Stimulated activated CD8-positive, alpha-beta memory T cell treated with anti-CD3 and anti-CD28 coated beads, Interleukin-4, amount 100 ng/mL, for 1 hour (primary cell): ENCODE measurements around the gene RAD9A.

Experiments used
- DNase-seq, 2 donors: peaks; one replicate each; pipeline ENCODE4 v3.0.0-alpha.2; 2020; ENCODE audit warnings: low read depth in 2 of 2, low spot score in 1 of 2

The RAD9A gene

DNA sequence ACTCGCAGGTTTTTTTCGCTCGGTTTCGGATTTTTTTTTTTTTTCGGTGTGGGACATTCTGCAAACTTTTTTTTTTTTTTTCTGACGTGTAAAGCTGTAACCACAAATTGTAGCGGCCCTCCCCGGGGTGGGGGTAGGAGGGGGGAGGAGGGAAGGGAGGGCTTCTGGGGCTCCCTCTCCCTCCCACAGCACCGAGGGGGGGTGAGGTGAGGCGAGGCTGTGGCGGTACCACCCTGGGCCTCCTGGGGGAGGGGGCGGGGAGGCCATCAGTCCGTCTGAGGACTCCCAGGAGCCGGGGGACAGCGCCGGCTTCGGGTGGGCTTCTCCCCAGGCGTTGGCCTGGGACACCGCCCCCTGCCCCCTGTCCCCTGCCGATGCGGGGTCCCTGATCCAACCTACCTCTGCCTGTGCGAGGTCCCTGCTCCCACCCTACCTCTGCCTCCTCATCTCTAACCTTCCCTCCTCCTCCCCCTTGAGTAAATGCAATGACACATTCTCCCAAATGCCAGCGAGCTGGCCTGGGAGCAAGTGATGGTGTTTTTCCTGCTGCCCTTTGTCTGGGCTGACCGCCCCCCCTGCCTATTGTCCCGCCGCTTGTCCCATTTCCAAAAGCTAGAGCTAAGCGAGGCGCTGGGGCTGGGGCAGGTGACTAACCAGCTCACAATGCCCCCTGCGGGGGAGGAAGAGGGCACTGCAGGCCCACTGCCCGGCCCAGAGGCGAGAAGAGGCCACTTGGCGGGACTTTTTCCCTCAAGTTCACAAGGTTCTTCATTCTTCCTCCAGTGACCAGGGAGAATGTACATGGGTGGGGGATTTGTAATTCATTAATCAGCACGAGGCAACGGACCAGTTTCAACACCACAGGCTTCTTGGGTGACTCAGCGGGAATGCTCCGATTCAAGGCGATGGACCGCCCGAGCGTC lies 17.9 kb upstream of the RAD9A start:
- DNase-seq = peak in 1 of 2 donors; percentile 53

DNA sequence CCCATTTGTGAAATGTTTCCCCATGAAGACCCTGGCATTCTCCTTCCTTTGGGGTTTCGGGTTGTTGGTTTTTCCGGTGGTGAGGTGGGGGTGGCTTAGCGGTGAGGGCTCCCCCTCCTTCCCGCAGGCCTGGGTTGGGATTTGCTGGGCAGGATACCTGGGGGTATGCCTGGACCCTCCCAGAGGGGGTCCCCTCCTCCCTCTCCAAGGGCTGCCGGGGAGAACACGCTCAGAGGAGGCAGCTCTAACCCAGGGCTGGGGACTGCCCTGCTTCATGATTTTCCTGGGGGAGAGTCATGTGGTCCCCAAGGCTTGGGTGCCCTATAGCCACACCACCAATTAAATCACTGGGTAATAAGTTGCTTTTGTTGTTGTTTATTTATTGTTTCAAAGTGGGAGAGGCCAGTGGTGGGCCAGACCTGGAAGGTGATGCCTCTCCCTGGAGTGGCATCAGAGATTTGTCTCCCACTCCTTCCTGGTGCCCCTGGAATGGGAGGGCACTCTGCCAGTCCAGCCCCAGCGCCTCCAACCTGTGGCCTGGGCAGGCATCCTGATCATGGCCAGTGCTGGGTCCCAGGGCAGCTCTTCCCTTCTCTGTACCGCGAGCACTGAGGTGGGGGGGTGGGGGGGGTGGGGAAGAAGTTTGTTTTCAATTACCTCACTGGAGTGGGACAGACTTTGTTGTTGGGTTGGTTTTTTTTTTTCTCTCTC lies 17.1 kb upstream of the RAD9A start:
- no peak for DNase-seq

DNA sequence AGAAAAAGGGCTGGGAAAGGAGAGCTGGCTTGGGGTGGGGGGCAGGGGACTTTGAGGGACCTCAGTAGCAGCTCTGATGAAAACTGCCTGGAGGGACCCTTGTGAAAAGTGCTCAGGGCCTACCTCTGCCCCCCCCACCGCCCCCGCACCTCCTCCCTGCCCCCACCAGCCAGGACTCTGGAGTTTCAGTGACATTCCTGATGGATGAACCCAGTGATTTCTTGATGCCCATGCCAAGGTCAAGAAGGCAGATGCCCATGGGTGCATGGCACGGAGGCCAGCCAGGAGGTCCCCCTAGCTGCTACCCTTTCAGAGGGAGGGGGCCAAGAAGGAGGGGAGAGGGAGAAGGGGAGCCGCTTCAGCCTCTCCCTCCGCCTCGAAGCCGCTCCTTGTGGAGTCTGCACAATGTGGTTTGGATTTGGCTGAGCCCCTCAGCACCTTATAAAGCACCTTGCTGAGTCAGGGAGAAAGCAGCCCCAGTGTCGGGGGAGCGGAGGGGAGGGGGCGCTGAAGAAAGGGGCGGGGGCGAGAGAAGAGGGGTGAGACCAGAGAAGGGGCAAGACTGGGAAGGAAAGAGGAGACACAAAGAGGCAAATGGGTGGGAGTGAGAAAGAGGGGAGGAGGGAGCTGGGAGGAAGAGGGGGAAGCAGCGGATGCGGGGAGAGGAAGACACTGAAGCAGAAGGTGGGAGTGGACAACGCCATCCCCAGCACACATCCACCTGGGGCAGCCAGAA lies 16.3 kb upstream of the RAD9A start:
- DNase-seq = no peak

DNA sequence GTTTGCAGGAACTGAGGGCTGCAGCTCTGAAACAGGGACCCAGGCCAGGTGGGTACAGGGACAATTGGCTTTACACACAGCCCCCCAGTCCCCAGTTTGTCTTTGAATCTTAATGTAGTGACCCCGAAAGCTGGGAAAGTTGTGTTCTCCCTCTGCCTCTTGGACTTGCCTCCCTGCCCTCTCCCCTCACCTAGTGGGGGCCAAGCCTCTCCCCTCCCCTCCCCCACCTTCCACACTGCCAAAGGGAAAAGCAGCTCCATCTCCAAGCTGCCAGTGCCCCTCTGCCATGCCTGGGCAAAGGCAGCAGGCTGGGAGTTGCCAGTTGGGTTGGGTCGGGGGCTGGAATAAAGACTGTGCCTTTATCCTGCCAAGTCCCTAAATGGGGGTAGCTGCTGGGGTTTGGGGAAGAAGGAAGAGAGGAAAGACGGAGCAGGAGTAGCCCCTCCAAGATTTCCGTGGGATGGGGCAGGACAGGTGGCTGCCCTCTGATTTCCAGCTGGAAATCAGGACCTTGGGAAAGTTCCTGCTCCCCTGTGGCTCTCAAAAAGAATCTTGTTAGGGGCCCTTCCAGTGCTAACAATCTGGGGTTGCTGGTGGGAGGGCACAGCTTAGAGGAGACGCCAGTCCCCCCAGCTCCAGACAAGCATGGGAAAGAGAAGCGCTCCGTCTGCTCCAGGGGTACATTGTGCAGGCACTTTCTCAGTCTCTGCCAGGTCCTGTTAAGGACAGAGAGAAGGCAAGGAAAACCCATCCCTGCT lies 15.5 kb upstream of the RAD9A start:
- DNase-seq = no peak

DNA sequence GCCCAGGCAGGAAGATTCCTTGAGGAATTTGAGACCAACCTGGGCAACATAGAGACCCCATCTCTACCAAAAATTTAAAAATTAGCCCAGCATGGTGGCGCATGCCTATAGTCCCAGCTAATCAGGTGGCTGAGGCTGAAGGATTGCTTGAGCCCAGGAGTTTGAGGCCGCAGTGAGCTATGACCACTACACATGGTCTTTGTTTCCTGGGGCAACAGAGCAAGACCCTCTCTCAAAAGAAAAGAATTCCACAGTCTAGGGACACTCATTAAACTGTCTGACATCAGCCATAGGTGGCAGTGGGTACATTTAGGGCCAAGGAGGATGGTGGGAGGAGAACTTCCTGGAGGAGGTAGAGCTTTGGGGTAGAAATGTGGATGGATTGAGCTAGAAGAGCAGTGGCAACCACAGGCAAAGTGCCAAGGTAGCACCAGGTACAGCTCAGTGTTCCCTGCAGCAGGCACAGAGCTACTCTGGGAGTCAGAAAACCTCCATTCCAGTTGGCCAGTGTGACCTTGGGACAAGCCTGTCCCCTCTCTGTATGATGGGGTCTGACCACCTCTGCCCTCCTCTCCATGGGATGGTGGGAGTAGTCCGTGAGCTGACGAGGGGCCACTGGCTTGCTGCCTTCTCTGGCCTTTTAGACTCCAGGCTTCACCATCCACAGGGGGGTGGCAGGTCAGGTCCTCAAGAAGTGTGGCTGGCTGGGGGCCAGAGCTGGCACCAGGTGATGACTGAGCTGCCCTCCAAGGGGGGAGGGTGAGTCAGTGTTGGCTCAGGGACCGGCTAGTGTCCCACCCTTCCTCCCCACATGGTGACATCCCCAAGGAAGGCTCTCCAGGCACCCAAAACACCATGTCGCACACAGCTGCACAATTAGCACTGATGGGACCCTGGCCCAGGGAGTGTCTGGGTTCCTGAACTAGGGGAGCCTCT lies 14.6 kb upstream of the RAD9A start:
- no peak for DNase-seq

DNA sequence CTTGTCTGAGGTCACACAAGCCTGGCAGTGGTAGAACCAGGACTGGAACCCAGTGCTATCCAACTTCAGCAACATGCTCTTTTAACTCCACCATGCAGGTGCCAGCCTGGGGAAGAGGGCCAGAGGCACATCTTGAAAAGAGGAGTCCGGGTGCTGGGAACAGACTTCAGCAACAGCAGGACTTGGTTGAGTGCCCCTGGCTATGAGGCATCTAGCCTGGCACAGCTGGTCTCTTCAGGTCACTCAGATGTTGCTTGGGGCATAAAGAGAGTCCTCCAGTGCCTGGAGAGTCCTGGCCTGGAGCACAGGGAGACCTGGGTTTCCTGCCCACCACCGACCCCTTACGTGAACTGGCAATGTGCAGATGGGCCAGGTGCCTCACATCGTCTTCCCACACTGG lies 13.2 kb upstream of the RAD9A start:
- DNase-seq = no peak

DNA sequence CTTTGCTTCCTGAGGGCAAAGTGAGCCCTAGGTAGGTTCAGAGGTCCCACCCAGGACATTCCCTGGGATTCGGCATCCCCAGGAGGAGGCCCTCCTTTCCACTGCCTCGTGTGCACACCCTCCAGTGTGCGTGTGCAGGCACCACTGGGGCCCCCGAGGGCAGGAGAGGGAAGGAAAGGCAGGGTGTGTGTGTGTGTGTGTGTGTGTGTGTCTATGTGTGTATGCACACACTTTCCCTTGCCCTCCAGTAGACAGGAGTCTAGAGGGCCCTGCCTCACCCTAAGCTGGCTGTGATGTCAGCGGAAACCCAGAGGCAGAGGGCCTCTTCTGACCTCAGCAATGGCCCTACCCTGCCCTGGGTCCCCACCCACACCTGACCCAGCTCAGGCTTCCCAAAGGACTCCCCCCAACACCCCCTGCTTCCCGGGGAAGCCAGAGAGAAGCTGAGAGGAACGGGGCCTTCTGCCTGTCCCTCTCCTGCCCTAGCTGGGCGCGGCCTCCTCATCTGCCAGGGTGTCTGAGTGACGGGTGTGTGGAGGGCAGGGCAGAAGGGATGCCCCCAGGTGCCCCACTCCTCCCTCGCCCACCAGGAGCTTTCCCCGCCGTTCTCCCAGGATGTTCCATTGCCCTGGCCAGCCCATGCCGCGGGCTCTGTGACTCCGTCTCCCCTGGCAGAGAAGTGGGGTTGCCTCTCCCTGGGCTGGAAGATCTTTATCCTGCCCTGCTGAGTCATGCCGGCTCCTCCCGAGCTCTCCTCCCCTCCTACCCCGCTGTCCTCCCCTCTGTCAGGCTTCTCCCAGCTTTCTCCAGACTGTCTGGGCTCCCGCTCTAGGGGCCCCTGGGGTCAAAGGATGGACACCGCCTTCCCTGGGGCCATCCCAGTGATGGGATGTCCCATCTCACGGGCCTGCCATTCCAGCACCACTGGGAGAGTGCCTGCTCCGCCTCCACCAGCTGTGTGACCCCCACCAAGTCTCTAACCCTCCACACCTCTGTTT lies 12.4 kb upstream of the RAD9A start:
- DNase-seq = no peak

DNA sequence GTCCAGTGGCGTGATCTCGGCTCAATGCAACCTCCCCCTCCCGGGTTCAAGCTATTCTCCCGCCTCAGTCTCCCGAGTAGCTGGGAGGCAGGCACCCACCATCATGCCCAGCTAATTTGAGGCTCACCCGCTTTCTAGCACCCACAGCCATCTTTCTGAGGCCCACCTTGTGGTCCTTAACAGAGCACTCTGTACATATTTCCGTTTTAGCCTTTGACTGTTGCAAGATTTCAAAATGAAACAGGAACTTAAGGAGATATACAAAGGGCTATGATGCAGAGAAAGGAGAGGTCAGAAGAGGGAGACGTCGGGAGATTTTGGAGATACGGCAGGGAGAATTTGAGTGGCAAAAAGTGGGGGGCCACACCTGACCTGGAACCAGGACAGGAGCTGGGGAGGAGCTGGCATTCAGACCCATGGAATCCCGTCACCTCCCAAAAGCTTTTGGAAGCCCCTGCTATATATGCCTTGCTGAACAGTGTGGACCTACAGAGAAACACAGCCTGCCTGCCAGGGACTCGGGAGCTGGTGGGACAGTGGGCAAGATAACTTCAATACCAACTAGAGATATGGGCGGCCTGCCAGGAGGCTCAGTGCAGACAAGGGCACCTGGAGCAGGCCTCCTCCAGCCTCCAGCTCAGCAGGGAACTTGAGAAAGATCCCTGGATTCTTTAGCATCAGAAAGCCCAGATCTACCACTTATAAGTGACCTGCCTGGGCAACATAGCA lies 10.4 kb upstream of the RAD9A start:
- no peak for DNase-seq

DNA sequence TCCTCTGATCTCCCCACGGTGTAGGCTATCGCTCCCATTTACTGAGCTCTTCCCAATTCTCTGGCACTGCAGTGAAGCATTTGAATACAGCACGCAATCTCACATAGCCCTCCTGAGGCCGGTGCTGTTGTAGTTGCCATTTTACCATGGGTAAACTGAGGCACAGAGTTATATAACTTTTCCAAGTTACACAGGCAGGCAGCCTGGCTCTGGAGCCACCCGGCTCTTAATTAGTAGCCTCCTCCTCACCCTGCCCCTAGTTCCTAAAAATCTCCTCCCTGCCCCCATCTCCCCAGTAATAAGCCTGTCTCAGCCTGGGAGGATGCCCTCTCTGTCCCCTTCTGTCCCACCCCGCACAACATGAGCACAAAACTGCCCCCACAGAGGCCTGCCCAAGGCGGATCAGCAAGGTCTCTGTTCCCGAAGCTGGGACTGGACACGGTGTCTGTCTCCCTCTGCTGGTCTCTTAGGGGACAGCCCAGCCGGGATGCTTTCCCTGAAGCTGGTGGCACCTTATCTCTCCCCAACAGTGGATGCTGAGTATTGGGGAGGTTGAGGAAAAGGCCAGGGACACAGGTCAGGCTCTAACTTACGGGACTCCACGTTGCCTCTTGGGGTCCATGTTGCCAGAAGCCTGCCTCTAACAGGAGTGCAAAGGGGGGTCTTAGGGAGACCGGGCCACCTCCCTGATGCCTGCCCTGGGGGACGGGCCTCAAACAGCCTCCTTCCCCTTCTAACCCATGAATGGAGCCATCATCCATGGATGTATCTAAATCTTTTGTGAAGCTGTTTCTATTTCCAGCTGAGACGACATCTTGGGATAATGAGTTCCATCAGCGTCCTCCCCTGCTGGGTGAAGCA lies 9.3 kb upstream of the RAD9A start:
- DNase-seq = peak; percentile 64 to 70

DNA sequence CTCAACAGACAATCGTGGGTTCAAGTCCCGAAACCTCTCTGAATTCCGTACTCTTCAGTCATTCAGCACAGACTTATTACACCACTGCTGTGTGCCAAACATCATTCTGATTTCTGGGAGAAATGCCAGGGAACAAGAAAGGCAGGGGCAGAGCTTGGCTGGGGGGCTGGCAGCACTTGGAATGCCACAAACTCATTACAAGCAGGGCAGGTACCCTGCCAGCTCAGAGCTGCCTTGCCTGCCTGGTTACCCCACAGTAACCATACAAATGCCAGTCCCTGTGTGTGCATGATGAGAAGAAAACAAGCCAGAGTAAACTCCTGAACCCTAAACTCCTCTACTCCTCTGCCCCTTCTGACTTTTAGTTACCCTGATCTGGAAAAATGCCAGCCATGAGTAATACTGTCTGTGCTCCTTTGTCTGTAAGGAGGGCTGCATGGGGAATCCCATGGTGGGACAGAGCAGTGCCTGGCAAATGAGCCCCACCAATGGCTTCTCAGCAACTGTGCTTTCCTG lies 6.9 kb upstream of the RAD9A start:
- no peak for DNase-seq

DNA sequence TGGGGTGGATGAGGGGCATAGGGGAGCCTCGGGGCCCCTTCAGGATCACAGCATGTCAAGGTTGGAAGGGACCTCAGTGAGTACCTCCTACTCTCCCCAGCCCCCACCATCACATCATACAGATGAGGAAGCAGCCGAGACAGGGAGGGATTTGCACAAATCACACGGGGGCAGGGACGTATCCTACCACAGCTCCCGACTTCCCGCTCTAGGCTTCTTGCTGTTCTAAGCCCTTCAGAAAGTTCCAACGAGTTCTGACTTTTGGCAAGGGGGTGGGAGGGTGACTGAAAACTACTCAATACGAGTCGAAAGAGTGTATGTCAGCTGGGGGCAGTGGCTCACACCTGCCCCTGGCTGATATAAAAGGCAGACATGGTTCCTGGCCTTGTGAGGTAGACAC lies 4.7 kb upstream of the RAD9A start:
- no peak for DNase-seq

DNA sequence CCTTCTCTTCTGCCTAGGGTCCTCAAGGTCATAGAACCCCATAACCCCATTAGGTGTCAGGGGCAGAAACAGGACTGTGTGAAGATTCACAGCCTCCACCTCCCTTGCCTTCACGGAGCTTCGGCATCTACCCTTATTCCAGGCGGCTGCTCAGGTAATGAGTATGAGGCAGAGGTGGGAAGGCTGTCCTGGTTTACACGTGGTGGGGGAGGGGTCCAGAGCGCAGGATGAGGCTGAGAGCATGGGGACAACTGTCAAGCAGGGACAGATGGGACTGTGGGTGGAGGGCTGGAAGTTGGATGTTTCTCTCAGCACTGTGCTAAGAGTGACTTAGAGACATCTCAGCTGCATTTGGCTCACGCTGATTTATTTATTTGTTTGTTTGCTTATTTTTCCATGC lies 4.3 kb upstream of the RAD9A start:
- DNase-seq = no peak

DNA sequence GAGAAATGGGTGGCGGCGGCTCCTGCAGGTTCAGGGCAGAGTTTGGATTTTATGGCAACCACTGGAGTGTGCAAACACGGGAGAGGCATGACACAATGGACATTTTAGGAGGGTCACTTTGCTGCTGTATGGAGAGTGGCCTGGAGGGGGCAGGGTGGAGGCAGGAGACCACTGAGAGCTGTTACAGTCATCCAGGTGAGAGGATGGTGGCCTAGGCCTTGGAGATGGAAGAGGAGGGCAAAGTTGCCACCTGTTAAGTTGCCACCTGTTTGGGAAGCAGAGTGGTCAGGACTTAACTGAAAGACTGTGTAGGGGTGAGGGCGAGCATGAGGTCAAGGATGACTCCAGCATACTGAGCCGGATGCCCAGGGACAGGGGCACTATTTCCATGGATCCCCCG lies 2.3 kb upstream of the RAD9A start:
- no peak for DNase-seq

DNA sequence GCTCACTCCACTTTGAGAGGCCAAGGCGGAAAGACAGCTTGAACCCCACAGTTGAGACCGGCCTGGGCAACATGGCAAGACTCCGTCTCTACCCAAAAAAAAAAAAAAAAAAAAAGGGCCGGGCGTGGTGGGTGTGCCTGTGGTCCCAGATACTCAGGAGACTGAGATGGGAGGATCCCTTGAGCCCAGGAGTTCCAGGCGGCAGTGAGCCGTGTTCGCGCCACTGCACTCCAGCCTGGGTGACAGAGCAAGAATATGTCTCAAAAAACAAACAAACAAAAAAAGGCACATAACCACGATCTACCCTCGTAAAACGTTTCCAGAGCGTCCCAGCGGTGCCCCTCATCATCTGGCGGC lies 861 bp upstream of the RAD9A start:
- no peak for DNase-seq

DNA sequence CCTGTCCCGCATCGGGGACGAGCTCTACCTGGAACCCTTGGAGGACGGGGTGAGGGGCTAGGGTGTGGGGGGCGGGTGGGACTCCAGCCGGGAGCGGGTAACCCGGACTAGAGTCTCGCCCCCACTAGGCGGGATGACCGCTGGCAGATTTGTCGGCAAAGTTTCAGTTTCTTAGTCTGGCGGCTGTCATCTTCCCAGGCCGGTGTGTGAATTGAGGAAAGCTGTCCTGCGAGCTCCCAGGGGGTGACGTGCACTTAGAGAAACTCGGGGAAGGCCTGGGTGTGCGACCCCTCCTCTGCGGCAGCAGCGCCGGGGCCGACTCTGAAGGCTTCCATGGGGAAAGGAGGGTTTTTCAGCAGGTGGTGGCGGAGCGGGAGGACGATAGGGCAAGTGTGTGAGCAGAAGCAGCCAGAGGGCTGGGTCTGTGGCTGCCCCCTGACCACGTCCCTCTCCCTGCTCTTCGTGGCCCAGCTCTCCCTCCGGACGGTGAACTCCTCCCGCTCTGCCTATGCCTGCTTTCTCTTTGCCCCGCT lies 463 bp downstream of the RAD9A start:
- DNase-seq = no peak

DNA sequence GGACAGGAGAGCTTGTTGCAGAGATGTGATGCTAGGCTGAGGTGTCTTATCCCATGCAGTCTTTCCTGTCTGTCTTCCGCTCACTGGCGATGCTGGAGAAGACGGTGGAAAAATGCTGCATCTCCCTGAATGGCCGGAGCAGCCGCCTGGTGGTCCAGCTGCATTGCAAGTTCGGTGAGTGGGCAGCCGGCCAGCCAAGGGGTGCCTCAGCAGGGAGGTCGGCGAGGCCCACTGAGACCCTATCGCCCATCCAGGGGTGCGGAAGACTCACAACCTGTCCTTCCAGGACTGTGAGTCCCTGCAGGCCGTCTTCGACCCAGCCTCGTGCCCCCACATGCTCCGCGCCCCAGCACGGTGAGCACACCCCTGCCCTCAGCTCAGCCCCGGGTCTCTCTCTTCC lies 1.7 kb downstream of the RAD9A start:
- no peak for DNase-seq

DNA sequence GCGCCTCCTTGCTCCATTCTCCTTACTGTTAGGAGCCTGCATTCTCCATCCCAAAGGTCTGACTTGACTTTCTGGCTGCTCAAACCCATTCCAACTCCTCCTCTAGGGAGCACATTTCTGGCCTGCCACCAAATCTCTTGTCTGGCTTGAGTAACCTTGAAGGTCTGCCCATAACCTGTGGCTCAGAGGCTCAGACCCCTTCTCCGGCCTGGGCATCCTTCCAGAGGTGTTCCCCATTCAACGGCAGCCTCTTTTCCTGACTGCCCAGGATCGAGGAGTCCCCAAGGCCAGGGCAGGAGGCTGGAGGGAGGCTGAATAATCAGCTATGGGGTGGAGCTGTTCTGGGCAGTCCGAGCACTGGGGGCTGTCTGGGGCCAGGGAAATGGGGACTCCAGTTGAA lies 2.2 kb downstream of the RAD9A start:
- no peak for DNase-seq
